HG02970 (cell line): ENCODE data around the gene GRIA4.

Source experiments
- ATAC-seq: cut with Tn5 transposase; IDR thresholded peaks from one replicate; pipeline ENCODE4 v1.9.1; 2021; ENCODE audit warnings: mild to moderate bottlenecking, moderate library complexity, moderate number of reproducible peaks; ENCODE audit not compliant: unreplicated experiment, low FRiP score

GRIA4 gene

DNA sequence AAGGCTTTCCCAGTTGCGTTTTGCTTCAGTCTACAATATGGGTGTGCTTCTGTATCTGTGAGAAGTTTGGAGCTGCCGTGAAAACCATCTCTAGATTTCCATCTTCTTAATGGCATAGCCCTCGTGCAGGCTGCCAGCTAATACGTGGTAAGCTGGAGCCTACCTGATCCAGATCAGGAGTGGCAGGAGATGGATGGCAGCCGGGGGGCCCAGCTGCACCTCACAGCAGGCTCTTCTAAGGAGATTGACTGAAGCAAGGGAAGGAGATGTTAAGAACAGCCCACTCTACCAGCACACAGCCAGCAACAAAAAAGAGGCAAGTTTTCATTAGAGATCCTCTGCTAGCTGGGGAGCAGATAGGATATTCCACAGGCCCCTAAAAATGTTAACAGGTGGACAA lies 296.6 kb downstream of the GRIA4 start:
- ATAC-seq = no peak

DNA sequence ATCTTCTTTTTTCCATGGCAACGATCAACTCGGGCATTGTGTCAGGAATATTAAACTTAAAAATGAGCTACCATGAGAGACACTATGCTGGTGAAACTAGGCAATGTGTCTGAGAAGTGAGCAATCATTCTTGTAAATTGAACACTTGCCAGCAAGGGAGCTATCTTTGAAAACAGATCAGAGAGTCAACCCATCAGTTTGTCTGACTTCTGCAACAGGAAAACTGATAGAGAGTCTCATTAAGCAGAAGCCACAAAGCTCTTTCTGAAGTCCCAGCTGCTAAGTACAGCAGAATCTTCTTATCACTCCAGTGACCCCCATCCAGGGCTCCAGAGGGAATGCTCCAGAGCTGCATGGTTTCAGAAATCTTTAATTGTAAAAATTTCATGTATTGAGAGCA lies 297.4 kb downstream of the GRIA4 start:
- ATAC-seq = no peak

DNA sequence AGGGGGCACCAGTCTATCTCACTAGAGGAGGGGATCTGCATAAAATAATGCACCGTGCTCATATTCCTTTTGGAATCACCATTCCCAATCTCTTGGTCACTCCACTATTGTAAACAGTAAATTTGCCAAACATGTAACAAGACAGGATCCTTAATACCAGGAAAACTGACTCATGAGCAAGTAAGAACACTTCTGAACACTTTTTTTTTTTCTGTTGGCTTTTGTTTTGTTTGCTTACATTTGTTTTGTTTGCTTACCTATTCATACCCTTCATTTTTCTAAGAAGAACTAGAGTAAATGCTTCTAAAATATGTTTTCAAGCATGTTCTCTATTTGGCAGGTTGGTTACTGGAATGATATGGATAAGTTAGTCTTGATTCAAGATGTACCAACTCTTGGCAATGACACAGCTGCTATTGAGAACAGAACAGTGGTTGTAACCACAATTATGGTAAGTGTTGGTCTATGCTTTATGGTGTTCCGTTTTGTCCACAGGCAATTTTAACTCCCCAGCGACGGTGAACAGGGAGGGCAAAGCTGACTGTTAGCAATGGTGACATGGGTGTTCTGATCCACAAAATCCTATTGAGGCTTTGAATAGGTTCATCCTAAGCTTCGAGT lies 300.3 kb downstream of the GRIA4 start:
- ATAC-seq = no peak

GRCh38 chr11:105911454-105911853 lies 301.6 kb downstream of the GRIA4 start:
- ATAC-seq = no peak

- ATAC-seq = no peak
Measured at GRCh38 chr11:105912666-105913065, 302.8 kb downstream of the GRIA4 start.

DNA sequence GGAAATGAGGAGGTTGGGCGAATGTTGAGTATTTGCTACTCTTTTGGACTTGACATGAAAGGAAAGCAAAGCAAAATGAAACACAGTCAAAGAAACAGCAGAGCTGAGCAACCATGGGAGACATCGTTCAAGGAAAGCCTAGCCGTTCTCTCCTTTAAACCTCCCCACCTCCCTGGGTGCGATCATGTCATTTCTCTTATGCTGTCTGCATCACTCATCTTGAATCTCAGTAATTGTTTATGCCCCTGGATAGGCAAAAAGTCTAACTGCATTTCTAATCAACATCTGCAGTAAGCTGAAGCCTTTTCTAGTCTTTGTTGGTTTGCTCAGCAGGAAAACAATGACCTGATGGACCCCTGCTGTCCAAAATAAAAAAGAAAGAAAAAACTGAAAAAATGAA lies 305.1 kb downstream of the GRIA4 start:
- no peak for ATAC-seq

GRCh38 chr11:105918039-105918438 lies 308.2 kb downstream of the GRIA4 start:
- no peak for ATAC-seq

DNA sequence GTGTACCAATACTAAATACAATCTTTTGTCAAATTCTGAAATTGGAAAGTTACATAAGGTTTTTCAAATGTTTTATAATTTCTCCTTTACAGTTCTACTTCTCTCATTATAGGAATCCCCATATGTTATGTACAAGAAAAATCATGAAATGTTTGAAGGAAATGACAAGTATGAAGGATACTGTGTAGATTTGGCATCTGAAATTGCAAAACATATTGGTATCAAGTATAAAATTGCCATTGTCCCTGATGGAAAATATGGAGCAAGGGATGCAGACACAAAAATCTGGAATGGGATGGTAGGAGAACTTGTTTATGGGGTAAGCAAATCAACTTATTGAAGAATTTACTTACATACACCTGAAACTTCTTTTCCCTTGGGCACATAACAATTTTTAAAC lies 308.7 kb downstream of the GRIA4 start:
- no peak for ATAC-seq

DNA sequence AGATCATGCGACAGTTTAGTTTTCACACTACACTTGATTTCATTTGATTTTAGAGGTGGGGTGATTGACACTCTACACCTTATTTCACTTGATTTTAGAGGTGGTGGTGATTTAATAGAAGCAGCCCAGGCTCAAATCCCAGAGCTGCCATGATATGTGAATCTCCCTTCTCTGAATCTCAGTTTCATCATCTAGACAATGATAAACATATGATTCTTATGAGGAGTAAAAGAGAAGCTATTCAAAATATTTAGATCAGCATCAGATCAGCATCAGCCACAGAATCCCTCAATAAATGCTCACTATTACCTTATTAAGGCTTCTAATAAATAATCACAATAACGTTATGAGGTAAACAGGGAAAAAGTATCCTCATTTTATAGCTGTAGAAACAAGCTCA lies 313.4 kb downstream of the GRIA4 start:
- ATAC-seq = no peak

GRCh38 chr11:105923807-105924206 lies 313.9 kb downstream of the GRIA4 start:
- ATAC-seq = no peak

DNA sequence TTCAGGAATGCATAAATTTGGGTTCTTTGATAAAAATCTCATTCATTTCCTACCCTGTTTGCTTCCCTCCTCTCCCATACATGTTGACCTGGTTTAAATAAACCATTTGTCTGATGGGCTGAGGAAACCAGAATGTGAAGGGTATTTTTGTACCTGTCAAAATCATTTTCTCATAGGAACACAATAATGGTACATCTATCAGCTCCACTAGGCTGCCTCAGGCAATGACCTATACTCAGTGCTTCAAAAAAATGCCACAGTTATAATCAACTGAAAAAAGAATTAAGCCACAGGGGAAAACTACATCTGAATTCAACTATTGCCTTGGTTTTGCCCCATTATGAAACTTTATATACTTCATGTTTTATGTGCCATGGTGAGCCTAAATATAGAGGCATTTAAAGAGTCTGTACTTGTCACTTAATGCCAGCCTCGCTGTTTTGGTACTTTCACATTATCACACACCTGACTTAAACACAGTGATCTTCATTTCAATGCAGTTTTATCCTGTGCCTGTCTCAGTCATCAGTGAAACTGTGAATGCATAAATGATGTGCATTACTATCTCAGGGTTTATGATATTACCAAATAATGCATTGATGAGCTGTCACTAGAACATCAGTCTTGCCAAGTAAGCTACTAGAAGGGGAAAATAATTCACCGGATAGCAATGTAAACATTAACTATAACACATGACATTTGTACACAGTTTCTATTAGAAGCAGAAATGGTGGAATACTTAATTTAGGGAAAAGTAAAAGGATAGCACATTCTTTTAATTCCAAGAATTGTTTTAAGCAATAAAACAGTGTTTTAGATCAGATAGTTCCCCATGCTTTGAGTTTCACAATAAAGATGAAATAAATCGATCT lies 319.4 kb downstream of the GRIA4 start:
- ATAC-seq = no peak

DNA sequence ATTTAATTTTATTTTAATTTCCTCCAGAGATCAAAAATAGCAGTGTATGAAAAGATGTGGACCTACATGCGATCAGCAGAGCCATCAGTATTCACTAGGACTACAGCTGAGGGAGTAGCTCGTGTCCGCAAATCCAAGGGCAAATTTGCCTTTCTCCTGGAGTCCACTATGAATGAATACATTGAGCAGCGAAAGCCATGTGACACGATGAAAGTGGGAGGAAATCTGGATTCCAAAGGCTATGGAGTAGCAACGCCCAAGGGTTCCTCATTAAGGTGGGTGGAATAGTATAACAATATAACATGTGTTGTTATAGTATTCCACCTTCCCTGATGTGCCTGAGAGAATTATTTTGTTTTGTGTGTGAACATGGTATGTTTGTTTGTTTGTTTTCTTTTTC lies 323.8 kb downstream of the GRIA4 start:
- no peak for ATAC-seq

DNA sequence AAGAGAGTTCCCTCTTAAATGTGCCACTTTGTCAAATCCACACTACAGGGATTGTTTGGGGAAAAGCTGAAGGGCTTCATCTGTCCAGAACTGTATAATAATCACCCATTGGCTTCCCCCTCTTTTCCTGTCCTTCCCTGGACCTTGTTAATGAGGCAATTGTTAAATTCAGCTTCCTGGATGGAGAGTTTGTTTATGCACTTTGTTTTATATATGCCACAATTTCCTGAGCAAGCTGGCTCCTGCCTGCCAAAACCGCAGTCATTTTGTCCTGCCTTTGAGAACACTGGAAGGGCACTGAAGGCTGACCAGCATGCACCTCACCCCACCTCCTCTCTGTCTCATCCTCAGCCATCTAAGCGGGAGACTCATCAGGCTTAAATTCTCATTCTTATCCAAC lies 325.9 kb downstream of the GRIA4 start:
- ATAC-seq = no peak

- ATAC-seq = no peak
Measured at GRCh38 chr11:105937331-105937730, 327.5 kb downstream of the GRIA4 start.

- ATAC-seq = no peak
Measured at GRCh38 chr11:105937738-105938137, 327.9 kb downstream of the GRIA4 start.

DNA sequence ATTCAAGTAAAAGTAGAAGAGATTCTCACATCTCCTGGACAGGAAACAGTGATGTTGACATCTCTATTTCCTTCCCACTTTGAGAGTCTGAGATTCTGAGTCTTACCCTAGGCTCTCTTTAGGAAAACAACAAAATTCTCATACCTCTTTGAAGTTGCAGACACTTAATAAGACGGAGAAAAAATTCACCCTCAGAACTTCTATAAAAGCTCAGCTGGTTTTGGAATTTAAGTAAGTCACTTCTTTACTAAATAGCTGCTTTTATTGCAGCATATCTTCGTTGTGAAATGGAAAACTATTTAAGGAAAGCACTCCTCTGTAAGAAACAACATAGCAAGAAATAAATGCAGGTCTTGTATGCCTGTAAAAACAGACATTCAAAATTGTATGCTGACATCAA lies 333.0 kb downstream of the GRIA4 start:
- no peak for ATAC-seq

GRCh38 chr11:105948918-105949590 lies 339.2 kb downstream of the GRIA4 start:
- ATAC-seq = no peak

- ATAC-seq = no peak
Measured at GRCh38 chr11:105953886-105954285, 344.0 kb downstream of the GRIA4 start.

DNA sequence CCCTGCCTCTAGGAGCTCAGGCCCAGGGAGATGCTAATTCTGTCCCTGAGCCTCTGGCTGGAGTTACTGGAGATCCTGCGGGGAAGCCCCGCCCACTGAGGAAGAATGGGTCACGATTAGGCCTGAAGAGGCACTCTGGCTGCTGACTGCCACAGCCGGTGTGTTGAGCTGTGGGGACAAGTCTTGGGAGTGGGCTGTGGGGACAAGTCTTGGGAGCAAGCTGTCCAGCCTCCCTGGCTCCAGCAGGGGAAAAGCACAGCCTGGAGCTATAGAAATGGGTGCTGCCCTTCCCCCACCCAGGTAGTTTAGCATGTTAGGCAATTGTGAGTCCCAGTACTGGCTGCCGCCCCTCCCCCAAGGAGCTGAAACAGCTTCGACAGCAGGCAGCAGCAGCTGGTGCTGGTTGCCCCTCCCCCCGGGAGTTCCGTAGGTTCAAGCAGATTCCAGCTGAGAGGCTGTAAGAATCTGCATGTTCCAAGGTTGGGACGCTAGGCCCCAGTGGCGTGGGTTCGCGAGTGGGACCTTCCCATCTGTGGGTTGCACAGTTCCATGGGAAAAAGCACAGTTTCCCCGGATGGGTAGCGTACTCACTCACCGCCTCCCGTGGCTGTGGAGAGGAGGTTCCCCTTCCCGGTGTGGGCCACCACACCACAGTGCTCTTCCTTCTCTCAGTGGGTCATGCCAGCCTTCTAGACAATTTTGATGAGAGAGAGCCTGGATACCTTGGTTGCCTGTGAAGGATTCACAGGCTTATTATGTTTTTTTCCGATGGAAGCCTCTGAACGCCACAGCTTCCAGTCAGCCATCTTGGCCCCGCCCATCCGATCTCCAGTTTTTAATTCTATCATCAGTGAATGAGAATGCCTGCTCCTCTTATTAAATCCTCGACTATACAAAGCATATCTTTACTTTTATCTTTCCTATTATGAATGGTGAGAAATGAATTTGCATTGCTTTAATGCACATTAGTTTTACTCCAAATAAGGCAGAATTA lies 350.7 kb downstream of the GRIA4 start:
- no peak for ATAC-seq

DNA sequence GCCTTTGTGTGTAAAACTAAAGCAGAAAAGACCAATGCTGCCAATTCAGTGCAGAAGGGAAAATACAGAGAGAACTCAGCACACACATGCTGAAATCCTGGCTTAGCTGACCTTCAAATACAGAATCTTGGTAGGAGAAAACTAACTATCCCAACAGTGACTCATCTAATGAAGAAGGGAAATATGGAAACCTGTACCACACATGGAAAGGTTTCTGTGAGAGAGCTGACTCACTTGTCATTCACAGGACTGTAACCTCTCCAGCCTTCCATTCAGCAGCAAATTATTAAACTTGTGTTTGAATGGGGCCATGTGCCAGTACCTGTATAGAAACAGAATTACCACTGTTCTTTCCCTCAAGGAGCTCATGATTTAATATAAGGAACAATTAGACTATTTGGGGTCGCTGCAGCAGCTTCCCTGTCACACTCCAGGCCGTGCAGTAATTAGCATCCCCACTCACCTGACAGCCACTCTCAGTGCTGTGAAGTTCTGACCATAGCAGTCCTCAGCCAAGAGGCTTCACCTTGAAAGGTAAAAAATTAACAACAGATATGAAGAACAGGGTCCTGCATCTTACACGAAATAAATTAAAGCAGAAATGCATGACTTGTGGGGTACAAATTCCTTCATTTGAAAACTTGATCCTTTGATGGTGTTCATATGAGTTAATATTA lies 358.3 kb downstream of the GRIA4 start:
- no peak for ATAC-seq
